SK-N-SH treated with all-trans-retinoic acid at 6 μM for 48 hours (cell line): ENCODE measurements around the gene CYP46A1.

Source experiments
- CREB5 ChIP-seq: fragments of 250-450 bp; sonication (Bioruptor Pico); IDR thresholded peaks from 2 replicates; pipeline ENCODE4 v1.5.1; 2020; ENCODE audit warnings: low read depth, mild to moderate bottlenecking, moderate library complexity
- RARB ChIP-seq: fragments of 250-450 bp; sonication (Bioruptor Pico); IDR thresholded peaks from 2 replicates; pipeline ENCODE4 v1.8.0; 2021; ENCODE audit warnings: mild to moderate bottlenecking, moderate library complexity
- ZFP3 ChIP-seq: fragments of 250-450 bp; sonication (Bioruptor Pico); IDR thresholded peaks from 2 replicates; pipeline ENCODE4 v1.5.0; 2020; ENCODE audit warnings: mild to moderate bottlenecking, moderate library complexity
- ZFP30 ChIP-seq: fragments of 450-650 bp; formaldehyde crosslinking; IDR thresholded peaks from 2 replicates; pipeline ENCODE4 v1.5.0; 2022; ENCODE audit warnings: mild to moderate bottlenecking, moderate library complexity
- TF ChIP-seq, protein P1 (sequence below): fragments of 250-450 bp; sonication (Bioruptor Pico); IDR thresholded peaks from 2 replicates; pipeline ENCODE4 v1.8.0; 2020; ENCODE audit warnings: mild to moderate bottlenecking, moderate library complexity, borderline replicate concordance
- TF ChIP-seq, protein P2 (sequence below): fragments of 250-450 bp; sonication (Bioruptor Pico); IDR thresholded peaks from 2 replicates; pipeline ENCODE4 v1.5.0; 2020; ENCODE audit warnings: mild to moderate bottlenecking, moderate library complexity

DNA sequence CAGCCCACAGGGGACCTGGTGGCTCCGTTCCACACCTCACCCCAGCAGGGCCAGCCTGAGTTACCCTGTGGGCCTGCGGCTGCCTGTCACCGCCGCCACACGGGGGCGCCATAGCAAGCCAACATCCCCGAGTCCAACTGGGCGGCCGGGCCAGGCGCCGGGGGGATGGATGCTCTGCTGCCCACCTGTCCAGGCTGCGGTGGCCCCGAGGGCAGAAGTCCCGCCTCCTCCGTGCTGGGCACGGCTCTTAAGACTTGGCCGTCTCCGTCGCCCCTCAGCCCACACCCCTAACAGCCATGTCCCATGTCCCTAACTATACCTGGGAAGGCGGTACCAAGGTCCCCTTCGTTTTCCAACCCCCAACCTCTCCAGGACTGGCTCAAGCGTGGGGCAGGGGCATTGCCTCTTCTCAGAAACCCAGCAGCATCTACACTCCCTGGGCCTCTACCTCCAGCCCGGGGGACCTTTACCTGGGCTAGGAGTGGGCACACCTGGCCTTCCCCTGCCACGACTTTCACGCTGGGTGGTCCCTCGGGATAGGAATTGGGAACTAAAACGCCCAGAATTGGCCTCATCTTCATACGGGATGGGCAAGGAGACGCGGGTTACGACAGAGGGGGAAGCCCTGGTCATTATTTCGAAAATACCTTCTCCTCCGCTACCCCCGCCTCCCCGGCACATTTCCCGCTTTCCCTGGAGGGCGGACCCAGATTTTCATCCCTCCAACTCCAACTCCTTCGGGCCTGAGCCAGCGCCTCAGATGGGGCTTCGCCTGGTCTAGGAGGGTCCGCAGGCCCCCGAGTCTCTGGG, 1.1 kb upstream of the CYP46A1 start:
- TF ChIP-seq CREB5 (no peak), ZFP3 (CRISPR knock-in tag) (no peak), RARB (CRISPR knock-in tag) (no peak), ZFP30 (CRISPR knock-in tag) (no peak)
- TF ChIP-seq, protein P1, sequence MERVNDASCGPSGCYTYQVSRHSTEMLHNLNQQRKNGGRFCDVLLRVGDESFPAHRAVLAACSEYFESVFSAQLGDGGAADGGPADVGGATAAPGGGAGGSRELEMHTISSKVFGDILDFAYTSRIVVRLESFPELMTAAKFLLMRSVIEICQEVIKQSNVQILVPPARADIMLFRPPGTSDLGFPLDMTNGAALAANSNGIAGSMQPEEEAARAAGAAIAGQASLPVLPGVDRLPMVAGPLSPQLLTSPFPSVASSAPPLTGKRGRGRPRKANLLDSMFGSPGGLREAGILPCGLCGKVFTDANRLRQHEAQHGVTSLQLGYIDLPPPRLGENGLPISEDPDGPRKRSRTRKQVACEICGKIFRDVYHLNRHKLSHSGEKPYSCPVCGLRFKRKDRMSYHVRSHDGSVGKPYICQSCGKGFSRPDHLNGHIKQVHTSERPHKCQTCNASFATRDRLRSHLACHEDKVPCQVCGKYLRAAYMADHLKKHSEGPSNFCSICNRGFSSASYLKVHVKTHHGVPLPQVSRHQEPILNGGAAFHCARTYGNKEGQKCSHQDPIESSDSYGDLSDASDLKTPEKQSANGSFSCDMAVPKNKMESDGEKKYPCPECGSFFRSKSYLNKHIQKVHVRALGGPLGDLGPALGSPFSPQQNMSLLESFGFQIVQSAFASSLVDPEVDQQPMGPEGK (CRISPR knock-in tag) = no peak
- TF ChIP-seq, protein P2, sequence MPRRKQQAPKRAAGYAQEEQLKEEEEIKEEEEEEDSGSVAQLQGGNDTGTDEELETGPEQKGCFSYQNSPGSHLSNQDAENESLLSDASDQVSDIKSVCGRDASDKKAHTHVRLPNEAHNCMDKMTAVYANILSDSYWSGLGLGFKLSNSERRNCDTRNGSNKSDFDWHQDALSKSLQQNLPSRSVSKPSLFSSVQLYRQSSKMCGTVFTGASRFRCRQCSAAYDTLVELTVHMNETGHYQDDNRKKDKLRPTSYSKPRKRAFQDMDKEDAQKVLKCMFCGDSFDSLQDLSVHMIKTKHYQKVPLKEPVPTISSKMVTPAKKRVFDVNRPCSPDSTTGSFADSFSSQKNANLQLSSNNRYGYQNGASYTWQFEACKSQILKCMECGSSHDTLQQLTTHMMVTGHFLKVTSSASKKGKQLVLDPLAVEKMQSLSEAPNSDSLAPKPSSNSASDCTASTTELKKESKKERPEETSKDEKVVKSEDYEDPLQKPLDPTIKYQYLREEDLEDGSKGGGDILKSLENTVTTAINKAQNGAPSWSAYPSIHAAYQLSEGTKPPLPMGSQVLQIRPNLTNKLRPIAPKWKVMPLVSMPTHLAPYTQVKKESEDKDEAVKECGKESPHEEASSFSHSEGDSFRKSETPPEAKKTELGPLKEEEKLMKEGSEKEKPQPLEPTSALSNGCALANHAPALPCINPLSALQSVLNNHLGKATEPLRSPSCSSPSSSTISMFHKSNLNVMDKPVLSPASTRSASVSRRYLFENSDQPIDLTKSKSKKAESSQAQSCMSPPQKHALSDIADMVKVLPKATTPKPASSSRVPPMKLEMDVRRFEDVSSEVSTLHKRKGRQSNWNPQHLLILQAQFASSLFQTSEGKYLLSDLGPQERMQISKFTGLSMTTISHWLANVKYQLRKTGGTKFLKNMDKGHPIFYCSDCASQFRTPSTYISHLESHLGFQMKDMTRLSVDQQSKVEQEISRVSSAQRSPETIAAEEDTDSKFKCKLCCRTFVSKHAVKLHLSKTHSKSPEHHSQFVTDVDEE (CRISPR knock-in tag) = no peak
